Measurements from ENCODE around the gene UCMA. TPM values are rescaled to one million over a fixed set of nuclear protein-coding genes. Genes with fewer than 3 reads are reported as not detected.

UCMA gene
- total and polyA plus RNA-seq, 10 donors, result not detected

- no peaks in the 10 kb centered on the region for H3K9me3 ChIP-seq
- H3K36me3 ChIP-seq, result no peaks in the 10 kb centered on the region
- no peak for TF ChIP-seq POLR2AphosphoS5 (IDR thresholded peaks at IDR 0.05)
- TF ChIP-seq, protein P1, sequence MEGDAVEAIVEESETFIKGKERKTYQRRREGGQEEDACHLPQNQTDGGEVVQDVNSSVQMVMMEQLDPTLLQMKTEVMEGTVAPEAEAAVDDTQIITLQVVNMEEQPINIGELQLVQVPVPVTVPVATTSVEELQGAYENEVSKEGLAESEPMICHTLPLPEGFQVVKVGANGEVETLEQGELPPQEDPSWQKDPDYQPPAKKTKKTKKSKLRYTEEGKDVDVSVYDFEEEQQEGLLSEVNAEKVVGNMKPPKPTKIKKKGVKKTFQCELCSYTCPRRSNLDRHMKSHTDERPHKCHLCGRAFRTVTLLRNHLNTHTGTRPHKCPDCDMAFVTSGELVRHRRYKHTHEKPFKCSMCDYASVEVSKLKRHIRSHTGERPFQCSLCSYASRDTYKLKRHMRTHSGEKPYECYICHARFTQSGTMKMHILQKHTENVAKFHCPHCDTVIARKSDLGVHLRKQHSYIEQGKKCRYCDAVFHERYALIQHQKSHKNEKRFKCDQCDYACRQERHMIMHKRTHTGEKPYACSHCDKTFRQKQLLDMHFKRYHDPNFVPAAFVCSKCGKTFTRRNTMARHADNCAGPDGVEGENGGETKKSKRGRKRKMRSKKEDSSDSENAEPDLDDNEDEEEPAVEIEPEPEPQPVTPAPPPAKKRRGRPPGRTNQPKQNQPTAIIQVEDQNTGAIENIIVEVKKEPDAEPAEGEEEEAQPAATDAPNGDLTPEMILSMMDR (IDR thresholded peaks at IDR 0.05 in 8 of 11, conservative IDR thresholded peaks at IDR 0.05 in 3 of 11), result no peak
- no peak for TF ChIP-seq POLR2A (IDR thresholded peaks at IDR 0.05)
- DNase-seq, result peak; percentile 28
- no peaks in the 10 kb centered on the region for H3K27me3 ChIP-seq (replicated peaks in 1 of 7)
- 87 to 95% (median 90%) methylated on average over 8 of the region's 8 CpGs for WGBS, 5 donors
- H3K4me3 ChIP-seq, result no peak overlapping the region
- H3K27ac ChIP-seq, result no peak overlapping the region
- intact Hi-C loops (cut with DNase I; ENCODE audit: low total_unique reads), result no loop called here
- no peaks in the 10 kb centered on the region for H3K4me1 ChIP-seq
Measured at GRCh38 chr10:13225601-13226000, 8.6 kb downstream of the UCMA start.

GRCh38 chr10:13224210-13224995, 9.8 kb downstream of the UCMA start:
- H3K36me3 ChIP-seq, result no peaks in the 10 kb centered on the region
- intact Hi-C loops (cut with DNase I; ENCODE audit: low total_unique reads), result no loop called here
- H3K4me3 ChIP-seq, result no peak overlapping the region
- WGBS, 5 donors, result 83 to 93% (median 85%) methylated on average over 7 to 11 of the region's 11 CpGs
- no peaks in the 10 kb centered on the region for H3K27me3 ChIP-seq (replicated peaks in 1 of 7)
- peak; percentile 33 for DNase-seq
- H3K4me1 ChIP-seq, result no peaks in the 10 kb centered on the region
- no peaks in the 10 kb centered on the region for H3K9me3 ChIP-seq
- TF ChIP-seq POLR2A (IDR thresholded peaks at IDR 0.05) (no peak), POLR2AphosphoS5 (IDR thresholded peaks at IDR 0.05) (no peak)
- TF ChIP-seq, protein P1 (IDR thresholded peaks at IDR 0.05 in 8 of 11, conservative IDR thresholded peaks at IDR 0.05 in 3 of 11), result no peak
- H3K27ac ChIP-seq, result no peak overlapping the region

- H3K4me3 ChIP-seq, result no peak overlapping the region
- H3K4me1 ChIP-seq, result no peaks in the 10 kb centered on the region
- no peaks in the 10 kb centered on the region for H3K9me3 ChIP-seq
- no peaks in the 10 kb centered on the region for H3K27me3 ChIP-seq (replicated peaks in 1 of 7)
- 90 to 95% (median 91%) methylated on average over 9 of the region's 9 CpGs for WGBS, 5 donors
- no peak overlapping the region for H3K27ac ChIP-seq
- no peak for TF ChIP-seq POLR2A (IDR thresholded peaks at IDR 0.05)
- TF ChIP-seq POLR2AphosphoS5 (IDR thresholded peaks at IDR 0.05), result no peak
- TF ChIP-seq, protein P1 (IDR thresholded peaks at IDR 0.05 in 8 of 11, conservative IDR thresholded peaks at IDR 0.05 in 3 of 11), result no peak
- H3K36me3 ChIP-seq, result no peaks in the 10 kb centered on the region
- DNase-seq, result no peak
- intact Hi-C loops (cut with DNase I; ENCODE audit: low total_unique reads), result no loop called here
Measured at GRCh38 chr10:13223241-13223640, 10.9 kb downstream of the UCMA start.

DNA sequence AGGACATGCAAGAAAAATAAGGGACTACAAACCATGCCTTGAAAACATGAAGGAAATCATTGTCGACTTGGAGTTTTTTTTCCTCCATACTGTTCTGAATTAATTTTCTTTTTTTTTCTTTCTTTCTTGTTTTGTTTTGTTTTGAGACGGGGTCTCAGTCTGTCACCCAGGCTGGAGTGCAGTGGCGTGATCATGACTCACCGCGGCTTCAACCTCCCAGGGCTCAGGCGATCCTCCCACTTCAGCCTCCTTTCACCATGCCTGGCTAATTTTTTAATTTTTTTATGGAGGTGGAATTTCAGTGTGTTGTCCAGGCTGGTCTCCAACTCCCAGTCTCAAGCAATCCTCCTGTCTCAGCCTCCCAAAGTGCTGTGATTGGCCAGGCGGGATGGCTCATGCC, 11.6 kb downstream of the UCMA start:
- intact Hi-C loops (cut with DNase I; ENCODE audit: low total_unique reads), result no loop called here
- H3K36me3 ChIP-seq, result no peaks in the 10 kb centered on the region
- TF ChIP-seq POLR2A (IDR thresholded peaks at IDR 0.05) (no peak), POLR2AphosphoS5 (IDR thresholded peaks at IDR 0.05) (no peak)
- TF ChIP-seq, protein P1 (IDR thresholded peaks at IDR 0.05 in 8 of 11, conservative IDR thresholded peaks at IDR 0.05 in 3 of 11), result no peak
- no peak overlapping the region for H3K27ac ChIP-seq
- H3K4me1 ChIP-seq, result no peaks in the 10 kb centered on the region
- H3K27me3 ChIP-seq (replicated peaks in 1 of 7), result no peaks in the 10 kb centered on the region
- 89 to 98% (median 93%) methylated on average over 7 of the region's 7 CpGs for WGBS, 5 donors
- H3K4me3 ChIP-seq, result no peak overlapping the region
- peak; percentile 15 for DNase-seq
- H3K9me3 ChIP-seq, result no peaks in the 10 kb centered on the region

Measured in spleen (tissue), 11 donors.